Spleen (tissue), 3 donors: ENCODE measurements around the gene SLC38A8.

ENCODE experiments used
- POLR2A ChIP-seq, 3 donors: fragments of 450-650 bp; IDR thresholded peaks; one replicate each; pipeline ENCODE4 v1.5.1; 2017; ENCODE audit warnings: antibody characterized with exemption in 3 of 3, mild to moderate bottlenecking in 1 of 3
- POLR2AphosphoS5 ChIP-seq, 3 donors: sonication (generic); formaldehyde crosslinking; IDR thresholded peaks; one replicate each; pipeline ENCODE4 v1.5.1; 2017; ENCODE audit warnings: antibody characterized with exemption in 3 of 3

DNA sequence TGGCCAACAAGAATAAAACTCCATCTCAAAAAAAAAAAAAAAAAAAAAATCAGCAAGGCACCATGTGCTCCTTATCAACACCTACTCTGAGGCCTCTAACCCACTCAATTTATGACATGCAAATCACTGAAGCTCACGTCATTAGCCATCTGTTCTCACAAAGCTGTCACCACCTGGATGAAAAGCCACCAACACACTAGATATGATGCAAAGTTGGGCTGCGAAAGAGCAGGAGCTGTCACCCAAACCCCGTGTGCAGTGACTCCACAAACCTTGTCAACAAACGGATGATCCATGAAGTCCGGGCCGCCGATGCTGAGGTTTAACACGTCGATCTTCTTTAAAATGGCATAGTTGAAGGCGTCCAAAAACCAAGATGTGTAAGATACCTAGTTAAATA is 48.9 kb upstream of the SLC38A8 start:
- TF ChIP-seq POLR2A (IDR thresholded peaks at IDR 0.05) (no peak), POLR2AphosphoS5 (IDR thresholded peaks at IDR 0.05) (no peak)
